M059J (cell line): Measurements from ENCODE around the gene SREBF1. TPM values are rescaled to one million over a fixed set of nuclear protein-coding genes. Genes with fewer than 3 reads are reported as not detected.
A peak's percentile ranks its signal among the peaks of the same experiment; 100 is the strongest.

Source experiments
- DNase-seq: peaks from one replicate; pipeline ENCODE4 v3.0.0-alpha.2; 2012; ENCODE audit warnings: low read depth
- total RNA-seq: library from RNA; depleted of rRNA; stranded (reverse); fragments of >200 nt; shearing (Covaris generic); gene quantifications from 2 replicates; pipeline ENCODE4 v1.2.3, GENCODE V29; 2014

The SREBF1 gene
- total RNA-seq, 1 experiment from 2014 or later, result 57.7 TPM

- DNase-seq, result peak; percentile 58
These were observed 23.4 kb upstream of the SREBF1 start for GRCh38 chr17:17859909-17860765.

GRCh38 chr17:17857496-17857895, 20.7 kb upstream of the SREBF1 start:
- DNase-seq, result no peak

- DNase-seq, result no peak
These were observed 19.6 kb upstream of the SREBF1 start for GRCh38 chr17:17856386-17856785.

- no peak for DNase-seq
These were observed 19.2 kb upstream of the SREBF1 start for GRCh38 chr17:17855976-17856375.

- peak; percentile 77 for DNase-seq
These were observed 17.1 kb upstream of the SREBF1 start for GRCh38 chr17:17853811-17854447.

GRCh38 chr17:17852930-17853329, 16.1 kb upstream of the SREBF1 start:
- DNase-seq, result no peak

GRCh38 chr17:17851103-17852002, 14.6 kb upstream of the SREBF1 start:
- no peak for DNase-seq

- peak; percentile 84 for DNase-seq
These were observed 13.1 kb upstream of the SREBF1 start for GRCh38 chr17:17849845-17850373.

- DNase-seq, result peak; percentile 45
These were observed 12.5 kb upstream of the SREBF1 start for GRCh38 chr17:17849147-17849820.

GRCh38 chr17:17848311-17849082, 11.7 kb upstream of the SREBF1 start:
- no peak for DNase-seq

GRCh38 chr17:17847726-17848125, 10.9 kb upstream of the SREBF1 start:
- DNase-seq, result no peak

- DNase-seq, result no peak
These were observed 10.4 kb upstream of the SREBF1 start for GRCh38 chr17:17847118-17847689.

- DNase-seq, result no peak
These were observed 9.9 kb upstream of the SREBF1 start for GRCh38 chr17:17846645-17847044.

- no peak for DNase-seq
These were observed 9.2 kb upstream of the SREBF1 start for GRCh38 chr17:17846003-17846402.

- no peak for DNase-seq
These were observed 8.4 kb upstream of the SREBF1 start for GRCh38 chr17:17845046-17845775.

GRCh38 chr17:17844500-17844899, 7.7 kb upstream of the SREBF1 start:
- no peak for DNase-seq

- no peak for DNase-seq
These were observed 7.3 kb upstream of the SREBF1 start for GRCh38 chr17:17844079-17844478.

GRCh38 chr17:17843096-17843495, 6.3 kb upstream of the SREBF1 start:
- no peak for DNase-seq

- DNase-seq, result no peak
These were observed 5.5 kb upstream of the SREBF1 start for GRCh38 chr17:17842111-17842876.
